Measurements from ENCODE around the gene NGDN.
"Not testable (repeated sequence)": the region's sequence is repeated elsewhere in the genome, so short reads cannot be mapped to it uniquely, and the experiment has no call there.

Gene NGDN

GRCh38 chr14:23449314-23449713 is 20.2 kb upstream of the NGDN start:
- no peaks in the 10 kb centered on the region for H3K9me3 Mint-ChIP-seq
- H3K36me3 Mint-ChIP-seq (ENCODE audit: low read depth), result no peaks in the 10 kb centered on the region
- H3K27ac Mint-ChIP-seq, result peak overlapping the region in 1 of 3 experiments; percentile 96

GRCh38 chr14:23450379-23450778 is 19.1 kb upstream of the NGDN start:
- peaks cover 26% of the 10 kb centered on the region for H3K4me1 Mint-ChIP-seq
- H3K36me3 Mint-ChIP-seq (ENCODE audit: low read depth), result no peaks in the 10 kb centered on the region
- no peaks in the 10 kb centered on the region for H3K27me3 Mint-ChIP-seq (ENCODE audit: low read depth)
- no peak overlapping the region for H3K27ac Mint-ChIP-seq
- TF ChIP-seq CTCF (IDR thresholded peaks at IDR 0.05; ENCODE audit: unreplicated experiment in 3 of 3), result no peak
- H3K4me3 Mint-ChIP-seq, result no peak overlapping the region
- H3K9me3 Mint-ChIP-seq, result no peaks in the 10 kb centered on the region

More at GRCh38 chr14:23449314-23449713, 20.2 kb upstream of the NGDN start:
- Mint-ChIP-seq H3K4me3 (no peak overlapping the region), H3K4me1 (peaks cover 30% of the 10 kb centered on the region), H3K27me3 (ENCODE audit: low read depth) (no peaks in the 10 kb centered on the region)
- TF ChIP-seq CTCF (IDR thresholded peaks at IDR 0.05; ENCODE audit: unreplicated experiment in 3 of 3), result no peak

GRCh38 chr14:23452237-23452636 is 17.3 kb upstream of the NGDN start:
- Mint-ChIP-seq H3K4me3 (no peak overlapping the region), H3K9me3 (no peaks in the 10 kb centered on the region), H3K27ac (no peak overlapping the region), H3K4me1 (peaks cover 9% of the 10 kb centered on the region), H3K36me3 (ENCODE audit: low read depth) (no peaks in the 10 kb centered on the region), H3K27me3 (ENCODE audit: low read depth) (no peaks in the 10 kb centered on the region)
- TF ChIP-seq CTCF (IDR thresholded peaks at IDR 0.05; ENCODE audit: unreplicated experiment in 3 of 3), result no peak

GRCh38 chr14:23454445-23454856 is 15.1 kb upstream of the NGDN start:
- Mint-ChIP-seq H3K4me3 (no peak overlapping the region), H3K9me3 (no peaks in the 10 kb centered on the region), H3K4me1 (no peaks in the 10 kb centered on the region), H3K27me3 (ENCODE audit: low read depth) (no peaks in the 10 kb centered on the region), H3K27ac (no peak overlapping the region), H3K36me3 (ENCODE audit: low read depth) (no peaks in the 10 kb centered on the region)
- TF ChIP-seq CTCF (IDR thresholded peaks at IDR 0.05; ENCODE audit: unreplicated experiment in 3 of 3), result no peak

GRCh38 chr14:23456883-23457586 is 12.5 kb upstream of the NGDN start:
- not testable (repeated sequence) for H3K4me1 Mint-ChIP-seq; H3K4me3 Mint-ChIP-seq; H3K27ac Mint-ChIP-seq; H3K27me3 Mint-ChIP-seq (ENCODE audit: low read depth); H3K9me3 Mint-ChIP-seq; H3K36me3 Mint-ChIP-seq (ENCODE audit: low read depth)
- TF ChIP-seq CTCF (IDR thresholded peaks at IDR 0.05; ENCODE audit: unreplicated experiment in 3 of 3), result peak in 2 of 3 experiments; percentile 14 to 15
